Measurements from ENCODE around the gene TSHZ1.

The TSHZ1 gene

GRCh38 chr18:75221897-75222296, 11.3 kb downstream of the TSHZ1 start:
- ChIA-PET CTCF (no interaction called here), POLR2A (interaction anchor here (0.7 to 1.1 kb wide), 2 partner anchors 9 to 11 kb away, joined by 4 read pairs; partner anchors contain the start of gene TSHZ1)
- Histone ChIP-seq H3K36me3 (ENCODE audit: control insufficient read depth in 2 of 2, insufficient read depth in 1 of 2, low read length in 2 of 2) (no peaks in the 10 kb centered on the region), H3K4me3 (ENCODE audit: low read depth, low read length) (no peak overlapping the region), H3K9me3 (ENCODE audit: control insufficient read depth, insufficient read depth, low read depth, low read length) (no peaks in the 10 kb centered on the region), H3K4me1 (ENCODE audit: control insufficient read depth, insufficient read depth, low read length) (peaks cover 68% of the 10 kb centered on the region), H3K27ac (ENCODE audit: extremely low read depth, low read depth, low read length) (no peak overlapping the region)
- no peak for TF ChIP-seq ZNF600 (tag by site-specific recombination; IDR thresholded peaks at IDR 0.05)
- no peak for TF ChIP-seq BCL6B (tag by site-specific recombination; IDR thresholded peaks at IDR 0.05)
- TF ChIP-seq, protein P1, sequence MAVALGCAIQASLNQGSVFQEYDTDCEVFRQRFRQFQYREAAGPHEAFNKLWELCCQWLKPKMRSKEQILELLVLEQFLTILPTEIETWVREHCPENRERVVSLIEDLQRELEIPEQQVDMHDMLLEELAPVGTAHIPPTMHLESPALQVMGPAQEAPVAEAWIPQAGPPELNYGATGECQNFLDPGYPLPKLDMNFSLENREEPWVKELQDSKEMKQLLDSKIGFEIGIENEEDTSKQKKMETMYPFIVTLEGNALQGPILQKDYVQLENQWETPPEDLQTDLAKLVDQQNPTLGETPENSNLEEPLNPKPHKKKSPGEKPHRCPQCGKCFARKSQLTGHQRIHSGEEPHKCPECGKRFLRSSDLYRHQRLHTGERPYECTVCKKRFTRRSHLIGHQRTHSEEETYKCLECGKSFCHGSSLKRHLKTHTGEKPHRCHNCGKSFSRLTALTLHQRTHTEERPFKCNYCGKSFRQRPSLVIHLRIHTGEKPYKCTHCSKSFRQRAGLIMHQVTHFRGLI (tag by site-specific recombination; IDR thresholded peaks at IDR 0.05): no peak
- TF ChIP-seq KLF16 (tag by site-specific recombination; IDR thresholded peaks at IDR 0.05): no peak
- no peak for TF ChIP-seq ZNF792 (tag by site-specific recombination; IDR thresholded peaks at IDR 0.05)
- TF ChIP-seq ZNF626 (tag by site-specific recombination; IDR thresholded peaks at IDR 0.05): no peak
- TF ChIP-seq GLI2 (tag by site-specific recombination; IDR thresholded peaks at IDR 0.05; ENCODE audit: borderline replicate concordance, low read depth): no peak
- TF ChIP-seq ZBTB20 (tag by site-specific recombination; IDR thresholded peaks at IDR 0.05): no peak
- no peak for TF ChIP-seq ZNF221 (tag by site-specific recombination; IDR thresholded peaks at IDR 0.05; ENCODE audit: borderline replicate concordance)
- no peak for TF ChIP-seq ZNF223 (tag by site-specific recombination; IDR thresholded peaks at IDR 0.05)
- no peak for TF ChIP-seq GLIS1 (tag by site-specific recombination; IDR thresholded peaks at IDR 0.05)

DNA sequence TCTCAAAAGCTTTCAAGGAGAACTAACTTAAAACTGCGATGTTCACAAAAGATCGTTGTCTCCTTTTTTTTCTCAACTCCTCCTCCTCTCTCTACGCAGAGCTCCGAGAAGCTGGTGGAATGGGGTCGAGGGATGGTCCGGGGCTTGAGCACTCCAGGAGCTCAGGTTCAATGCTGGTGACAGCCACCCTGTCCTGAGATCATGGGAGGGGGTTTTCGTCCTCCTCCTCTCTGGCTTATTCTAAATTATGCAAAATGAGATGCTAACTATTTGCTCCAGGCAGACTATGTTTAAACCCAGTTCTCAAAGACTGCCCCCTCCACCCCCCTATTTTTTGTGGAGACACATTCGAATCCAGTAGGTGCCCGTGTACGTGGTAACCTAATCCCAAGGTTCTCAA, 11.8 kb downstream of the TSHZ1 start:
- Histone ChIP-seq H3K9me3 (ENCODE audit: control insufficient read depth, insufficient read depth, low read depth, low read length) (no peaks in the 10 kb centered on the region), H3K4me3 (ENCODE audit: low read depth, low read length) (no peak overlapping the region), H3K27ac (ENCODE audit: extremely low read depth, low read depth, low read length) (no peak overlapping the region; the same call in 1 of the 2 replicates), H3K4me1 (ENCODE audit: control insufficient read depth, insufficient read depth, low read length) (peaks cover 68% of the 10 kb centered on the region), H3K36me3 (ENCODE audit: control insufficient read depth in 2 of 2, insufficient read depth in 1 of 2, low read length in 2 of 2) (no peaks in the 10 kb centered on the region)
- CTCF ChIA-PET: no interaction called here
- POLR2A ChIA-PET: no interaction called here
- TF ChIP-seq ZNF548 (tag by site-specific recombination; IDR thresholded peaks at IDR 0.05) (no peak), ZNF221 (tag by site-specific recombination; IDR thresholded peaks at IDR 0.05; ENCODE audit: borderline replicate concordance) (no peak), ZNF791 (tag by site-specific recombination; IDR thresholded peaks at IDR 0.05) (no peak), ZBTB21 (tag by site-specific recombination; IDR thresholded peaks at IDR 0.05) (no peak), ZNF555 (tag by site-specific recombination; conservative IDR thresholded peaks at IDR 0.05) (no peak), KLF8 (tag by site-specific recombination; IDR thresholded peaks at IDR 0.05) (no peak), ZNF654 (tag by site-specific recombination; IDR thresholded peaks at IDR 0.05; ENCODE audit: low read depth) (no peak), ZNF324 (tag by site-specific recombination; IDR thresholded peaks at IDR 0.05) (no peak), KLF10 (tag by site-specific recombination; IDR thresholded peaks at IDR 0.05) (no peak), SALL2 (tag by site-specific recombination; IDR thresholded peaks at IDR 0.05; ENCODE audit: borderline replicate concordance) (no peak), TCF7L2 (IDR thresholded peaks at IDR 0.05; ENCODE audit: borderline replicate concordance, low read depth, low read length) (no peak), GFI1B (tag by site-specific recombination; IDR thresholded peaks at IDR 0.05) (no peak), ZNF292 (tag by site-specific recombination; IDR thresholded peaks at IDR 0.05; ENCODE audit: borderline replicate concordance, low read depth) (no peak), ZNF623 (tag by site-specific recombination; IDR thresholded peaks at IDR 0.05) (no peak), ZNF513 (tag by site-specific recombination; IDR thresholded peaks at IDR 0.05) (no peak), ZNF394 (tag by site-specific recombination; IDR thresholded peaks at IDR 0.05; ENCODE audit: borderline replicate concordance) (no peak), YY2 (tag by site-specific recombination; IDR thresholded peaks at IDR 0.05) (no peak)
- TF ChIP-seq, protein P2, sequence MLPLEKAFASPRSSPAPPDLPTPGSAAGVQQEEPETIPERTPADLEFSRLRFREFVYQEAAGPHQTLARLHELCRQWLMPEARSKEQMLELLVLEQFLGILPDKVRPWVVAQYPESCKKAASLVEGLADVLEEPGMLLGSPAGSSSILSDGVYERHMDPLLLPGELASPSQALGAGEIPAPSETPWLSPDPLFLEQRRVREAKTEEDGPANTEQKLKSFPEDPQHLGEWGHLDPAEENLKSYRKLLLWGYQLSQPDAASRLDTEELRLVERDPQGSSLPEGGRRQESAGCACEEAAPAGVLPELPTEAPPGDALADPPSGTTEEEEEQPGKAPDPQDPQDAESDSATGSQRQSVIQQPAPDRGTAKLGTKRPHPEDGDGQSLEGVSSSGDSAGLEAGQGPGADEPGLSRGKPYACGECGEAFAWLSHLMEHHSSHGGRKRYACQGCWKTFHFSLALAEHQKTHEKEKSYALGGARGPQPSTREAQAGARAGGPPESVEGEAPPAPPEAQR (tag by site-specific recombination; IDR thresholded peaks at IDR 0.05): no peak
- TF ChIP-seq, protein P3, sequence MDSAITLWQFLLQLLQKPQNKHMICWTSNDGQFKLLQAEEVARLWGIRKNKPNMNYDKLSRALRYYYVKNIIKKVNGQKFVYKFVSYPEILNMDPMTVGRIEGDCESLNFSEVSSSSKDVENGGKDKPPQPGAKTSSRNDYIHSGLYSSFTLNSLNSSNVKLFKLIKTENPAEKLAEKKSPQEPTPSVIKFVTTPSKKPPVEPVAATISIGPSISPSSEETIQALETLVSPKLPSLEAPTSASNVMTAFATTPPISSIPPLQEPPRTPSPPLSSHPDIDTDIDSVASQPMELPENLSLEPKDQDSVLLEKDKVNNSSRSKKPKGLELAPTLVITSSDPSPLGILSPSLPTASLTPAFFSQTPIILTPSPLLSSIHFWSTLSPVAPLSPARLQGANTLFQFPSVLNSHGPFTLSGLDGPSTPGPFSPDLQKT (IDR thresholded peaks at IDR 0.05; ENCODE audit: borderline replicate concordance, low read depth, low read length): no peak

Data from HEK293 (cell line).